Upper lobe of right lung (tissue), 1 donor: ENCODE results near the gene SNX6. TPM values are rescaled to one million over a fixed set of nuclear protein-coding genes. Genes with fewer than 3 reads are reported as not detected.
A peak's percentile ranks its signal among the peaks of the same experiment; 100 is the strongest.
"Not testable (repeated sequence)": the region's sequence is repeated elsewhere in the genome, so short reads cannot be mapped to it uniquely, and the experiment has no call there.

Experiments
- ATAC-seq: fragments of 200-7000 bp; cut with Tn5 transposase; one replicate; pipeline ENCODE4 v1.9.1; 2020; ENCODE audit warnings: mild to moderate bottlenecking, moderate library complexity
- DNase-seq: peaks from one replicate; pipeline ENCODE4 v3.0.0-alpha.2; 2020
- H3K27ac ChIP-seq: fragments of 200-600 bp; one replicate; pipeline ENCODE4 v1.8.0; 2022
- H3K27me3 ChIP-seq: fragments of 200-600 bp; one replicate; pipeline ENCODE4 v1.8.0; 2022; ENCODE audit warnings: mild to moderate bottlenecking
- H3K36me3 ChIP-seq: fragments of 200-600 bp; one replicate; pipeline ENCODE4 v1.8.0; 2022
- H3K4me1 ChIP-seq: fragments of 200-600 bp; one replicate; pipeline ENCODE4 v1.8.0; 2022
- H3K4me3 ChIP-seq: fragments of 200-600 bp; one replicate; pipeline ENCODE4 v1.8.0; 2022; ENCODE audit warnings: mild to moderate bottlenecking
- H3K9me3 ChIP-seq: fragments of 200-600 bp; one replicate; pipeline ENCODE4 v1.8.0; 2022
- intact Hi-C: fragments of 100-400 bp; cut with DNase I; formaldehyde crosslinking; loops from one replicate; pipeline ENCODE4 v1.11.0; 2022
- total RNA-seq: library from RNA; stranded (reverse); fragmentation: NEBNext Ultra II Directional; extraction: Animal tissue kit (Norgen Biotek cat#: 25700); gene quantifications from one replicate; pipeline ENCODE4 v1.2.1, GENCODE V29; 2021
- TF ChIP-seq, protein P1 (sequence below): fragments of 200-600 bp; IDR thresholded peaks from one replicate; pipeline ENCODE4 v1.8.0; 2022; ENCODE audit warnings: antibody characterized with exemption
- donor health status: DM: no; HTN: yes; CAD: no; lungs with severe emphysema.

The SNX6 gene
- total RNA-seq, 1 donor from 2014 or later: 64.9 TPM

GRCh38 chr14:34555583-34556497 is 74.1 kb downstream of the SNX6 start:
- not testable (repeated sequence) for H3K4me1 ChIP-seq, DNase-seq, H3K27ac ChIP-seq

DNA sequence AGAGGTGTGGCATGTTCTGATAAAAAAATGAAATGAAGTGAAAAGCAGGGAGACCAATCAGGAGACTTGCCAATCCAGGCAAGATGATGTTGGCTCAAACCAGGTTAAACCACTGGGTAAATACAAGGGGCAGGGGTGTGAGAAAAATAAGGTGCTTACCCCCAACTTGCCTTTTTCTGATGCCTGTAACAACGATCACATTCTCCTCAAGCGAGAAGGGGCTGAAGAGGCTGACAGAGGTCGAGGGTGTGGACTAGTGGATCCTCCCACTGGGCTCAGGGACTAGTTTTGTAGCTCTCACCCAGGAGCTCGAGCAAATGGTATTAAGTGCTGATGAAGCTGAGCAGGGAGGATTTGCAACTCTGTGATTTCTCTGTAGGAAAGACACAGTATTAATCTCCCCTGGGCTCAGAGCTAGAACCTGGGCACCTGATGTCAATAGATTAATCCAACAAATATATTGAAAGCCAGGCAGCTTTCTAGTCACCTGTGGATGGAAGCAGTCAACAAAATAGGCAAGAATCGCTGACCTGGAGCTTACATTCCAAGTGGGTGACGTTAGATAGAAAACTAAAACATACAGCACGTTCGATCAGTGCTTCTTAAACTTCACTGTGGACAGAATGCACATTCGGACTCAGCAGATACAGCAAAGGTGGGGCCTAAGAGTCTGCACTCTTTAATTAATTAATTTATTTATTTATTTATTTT is 75.3 kb downstream of the SNX6 start:
- H3K4me3 ChIP-seq: no peak overlapping the region
- peak; percentile 25 for DNase-seq
- peak overlapping the region; percentile 59 for H3K27ac ChIP-seq
- no peaks in the 10 kb centered on the region for H3K27me3 ChIP-seq
- no peaks in the 10 kb centered on the region for H3K36me3 ChIP-seq
- no peak for ATAC-seq
- no peaks in the 10 kb centered on the region for H3K9me3 ChIP-seq
- TF ChIP-seq, protein P1, sequence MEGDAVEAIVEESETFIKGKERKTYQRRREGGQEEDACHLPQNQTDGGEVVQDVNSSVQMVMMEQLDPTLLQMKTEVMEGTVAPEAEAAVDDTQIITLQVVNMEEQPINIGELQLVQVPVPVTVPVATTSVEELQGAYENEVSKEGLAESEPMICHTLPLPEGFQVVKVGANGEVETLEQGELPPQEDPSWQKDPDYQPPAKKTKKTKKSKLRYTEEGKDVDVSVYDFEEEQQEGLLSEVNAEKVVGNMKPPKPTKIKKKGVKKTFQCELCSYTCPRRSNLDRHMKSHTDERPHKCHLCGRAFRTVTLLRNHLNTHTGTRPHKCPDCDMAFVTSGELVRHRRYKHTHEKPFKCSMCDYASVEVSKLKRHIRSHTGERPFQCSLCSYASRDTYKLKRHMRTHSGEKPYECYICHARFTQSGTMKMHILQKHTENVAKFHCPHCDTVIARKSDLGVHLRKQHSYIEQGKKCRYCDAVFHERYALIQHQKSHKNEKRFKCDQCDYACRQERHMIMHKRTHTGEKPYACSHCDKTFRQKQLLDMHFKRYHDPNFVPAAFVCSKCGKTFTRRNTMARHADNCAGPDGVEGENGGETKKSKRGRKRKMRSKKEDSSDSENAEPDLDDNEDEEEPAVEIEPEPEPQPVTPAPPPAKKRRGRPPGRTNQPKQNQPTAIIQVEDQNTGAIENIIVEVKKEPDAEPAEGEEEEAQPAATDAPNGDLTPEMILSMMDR: no peak
- intact Hi-C loops: no loop called here
- H3K4me1 ChIP-seq: peaks cover 7% of the 10 kb centered on the region

More at GRCh38 chr14:34555583-34556497, 74.1 kb downstream of the SNX6 start:
- H3K4me3 ChIP-seq, H3K9me3 ChIP-seq, intact Hi-C loops, H3K27me3 ChIP-seq, H3K36me3 ChIP-seq: not testable (repeated sequence)
- peak; percentile 86 for ATAC-seq

GRCh38 chr14:34549276-34549966 is 80.5 kb downstream of the SNX6 start:
- H3K9me3 ChIP-seq, H3K4me3 ChIP-seq, H3K36me3 ChIP-seq, H3K27ac ChIP-seq, intact Hi-C loops, H3K4me1 ChIP-seq, ATAC-seq, H3K27me3 ChIP-seq: not testable (repeated sequence)
- DNase-seq: peak; percentile 36

- DNase-seq (peak; percentile 32), ATAC-seq (no peak)
- no peaks in the 10 kb centered on the region for H3K9me3 ChIP-seq
- intact Hi-C loops: no loop called here
- no peak overlapping the region for H3K4me3 ChIP-seq
- no peak overlapping the region for H3K27ac ChIP-seq
- H3K36me3 ChIP-seq: no peaks in the 10 kb centered on the region
- TF ChIP-seq, protein P1: no peak
- H3K4me1 ChIP-seq: no peaks in the 10 kb centered on the region
- no peaks in the 10 kb centered on the region for H3K27me3 ChIP-seq
Measured at GRCh38 chr14:34548472-34548981, 81.4 kb downstream of the SNX6 start.

GRCh38 chr14:34547136-34547520 is 82.8 kb downstream of the SNX6 start:
- H3K9me3 ChIP-seq, H3K4me1 ChIP-seq, DNase-seq, H3K27me3 ChIP-seq, ATAC-seq, intact Hi-C loops, H3K27ac ChIP-seq, H3K36me3 ChIP-seq, H3K4me3 ChIP-seq: not testable (repeated sequence)

GRCh38 chr14:34546272-34547135 is 83.4 kb downstream of the SNX6 start:
- peak; percentile 94 for ATAC-seq
- H3K36me3 ChIP-seq, intact Hi-C loops, H3K4me3 ChIP-seq, H3K27me3 ChIP-seq, H3K27ac ChIP-seq, H3K9me3 ChIP-seq, DNase-seq, H3K4me1 ChIP-seq: not testable (repeated sequence)

DNA sequence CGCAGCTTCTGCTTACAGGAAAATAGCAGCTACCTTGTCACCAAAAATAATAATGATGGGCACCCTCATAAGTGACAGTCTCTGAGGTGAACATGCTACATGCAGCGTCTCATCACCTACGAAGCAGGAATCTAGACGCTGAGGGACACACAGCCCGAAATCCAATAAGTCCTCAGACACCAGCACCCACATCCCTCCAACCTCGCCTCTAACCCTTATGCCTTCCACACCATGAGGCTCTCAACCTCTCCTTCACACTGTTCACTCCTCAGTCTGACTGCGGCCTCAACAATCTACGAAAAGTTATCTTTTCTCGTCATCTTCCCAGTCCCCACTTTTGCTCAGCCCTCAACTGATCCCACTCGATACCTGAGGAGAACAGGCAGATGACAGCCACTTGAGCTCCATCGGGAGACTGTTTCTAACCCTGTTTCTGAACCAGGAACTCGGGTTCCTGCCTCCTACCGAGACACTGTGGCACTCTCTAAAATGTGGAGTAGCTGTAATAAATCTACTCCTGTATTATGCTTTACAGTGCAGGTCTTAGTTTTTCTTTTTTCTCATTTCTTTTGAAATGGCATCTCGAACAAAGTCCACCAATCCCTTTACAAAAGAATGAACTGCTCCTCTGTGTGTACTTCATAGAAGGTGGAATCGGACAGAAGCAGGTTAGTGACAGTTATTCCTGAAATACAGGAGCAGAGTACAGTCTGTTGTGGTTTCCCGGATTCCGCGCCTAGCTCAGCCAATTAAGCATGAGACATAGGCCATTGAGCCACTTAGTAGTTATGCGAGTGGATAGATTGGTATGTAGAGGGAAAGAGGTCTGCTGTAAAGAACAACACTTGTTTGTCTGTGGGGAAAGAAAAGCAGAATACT is 89.5 kb downstream of the SNX6 start:
- H3K36me3 ChIP-seq, DNase-seq, H3K27me3 ChIP-seq, H3K9me3 ChIP-seq, ATAC-seq, intact Hi-C loops: not testable (repeated sequence)
- Histone ChIP-seq H3K27ac (peak overlapping the region; percentile 94), H3K4me1 (peaks cover 23% of the 10 kb centered on the region), H3K4me3 (peak overlapping the region; percentile 82)
